ENCODE measurements around the gene CDC37. TPM values are rescaled to one million over a fixed set of nuclear protein-coding genes. Genes with fewer than 3 reads are reported as not detected.

The CDC37 gene
- total RNA-seq, 2 donors from 2014 or later, result 148 to 172 TPM

GRCh38 chr19:10362259-10362658 lies 41.1 kb downstream of the CDC37 start:
- H3K36me3 Mint-ChIP-seq (ENCODE audit: low read depth), result peaks cover 46% of the 10 kb centered on the region
- H3K4me1 ChIP-seq (ENCODE audit: control insufficient read depth, insufficient read depth, low read length), result no peaks in the 10 kb centered on the region
- H3K4me3 Mint-ChIP-seq, result no peak overlapping the region
- no peak overlapping the region for H3K27ac ChIP-seq (ENCODE audit: low read depth, low read length)
- no peaks in the 10 kb centered on the region for H3K9me3 Mint-ChIP-seq
- no peak for DNase-seq
- no peaks in the 10 kb centered on the region for H3K27me3 ChIP-seq (ENCODE audit: control insufficient read depth, insufficient read depth, low read length, poor library complexity, severe bottlenecking)
- peaks cover 22% of the 10 kb centered on the region for H3K36me3 ChIP-seq (ENCODE audit: control insufficient read depth, insufficient read depth, low read length)
- H3K4me1 Mint-ChIP-seq, result no peaks in the 10 kb centered on the region
- no peak overlapping the region for H3K4me3 ChIP-seq (ENCODE audit: low read length)
- no peaks in the 10 kb centered on the region for H3K27me3 Mint-ChIP-seq (ENCODE audit: insufficient read depth)
- no peaks in the 10 kb centered on the region for H3K9me3 ChIP-seq (ENCODE audit: control insufficient read depth, low read length)
- TF ChIP-seq CTCF (conservative IDR thresholded peaks at IDR 0.05), result no peak
- 93 to 96% methylated on average over 10 to 18 of the region's 18 CpGs for WGBS, 2 experiments (ENCODE audit: insufficient coverage in 1 of 2, insufficient read length in 1 of 2)
- H3K9ac ChIP-seq (ENCODE audit: extremely low read depth, low read length, poor library complexity, severe bottlenecking), result no peak overlapping the region
- no peak overlapping the region for H3K27ac Mint-ChIP-seq

- no peaks in the 10 kb centered on the region for H3K4me1 Mint-ChIP-seq
- Histone ChIP-seq H3K27me3 (ENCODE audit: control insufficient read depth, insufficient read depth, low read length, poor library complexity, severe bottlenecking) (no peaks in the 10 kb centered on the region), H3K9ac (ENCODE audit: extremely low read depth, low read length, poor library complexity, severe bottlenecking) (no peak overlapping the region), H3K36me3 (ENCODE audit: control insufficient read depth, insufficient read depth, low read length) (peaks cover 22% of the 10 kb centered on the region), H3K4me1 (ENCODE audit: control insufficient read depth, insufficient read depth, low read length) (no peaks in the 10 kb centered on the region), H3K4me3 (ENCODE audit: low read length) (no peak overlapping the region), H3K27ac (ENCODE audit: low read depth, low read length) (no peak overlapping the region), H3K9me3 (ENCODE audit: control insufficient read depth, low read length) (no peaks in the 10 kb centered on the region)
- no peak for TF ChIP-seq CTCF (conservative IDR thresholded peaks at IDR 0.05)
- H3K27ac Mint-ChIP-seq, result no peak overlapping the region
- WGBS, 2 experiments (ENCODE audit: insufficient coverage in 1 of 2, insufficient read length in 1 of 2), result 87 to 96% methylated on average over 9 to 16 of the region's 16 CpGs
- H3K27me3 Mint-ChIP-seq (ENCODE audit: insufficient read depth), result no peaks in the 10 kb centered on the region
- no peaks in the 10 kb centered on the region for H3K9me3 Mint-ChIP-seq
- peak; percentile 53 for DNase-seq
- H3K4me3 Mint-ChIP-seq, result no peak overlapping the region
- peaks cover 42% of the 10 kb centered on the region for H3K36me3 Mint-ChIP-seq (ENCODE audit: low read depth)
These were observed 41.8 kb downstream of the CDC37 start for GRCh38 chr19:10361569-10362011.

GRCh38 chr19:10356431-10356830 lies 46.9 kb downstream of the CDC37 start:
- no peak for TF ChIP-seq CTCF (conservative IDR thresholded peaks at IDR 0.05)
- H3K36me3 ChIP-seq (ENCODE audit: control insufficient read depth, insufficient read depth, low read length), result peaks cover 7% of the 10 kb centered on the region
- 94 to 100% methylated on average over 10 to 12 of the region's 12 CpGs for WGBS, 2 experiments (ENCODE audit: insufficient coverage in 1 of 2, insufficient read length in 1 of 2)
- no peaks in the 10 kb centered on the region for H3K4me1 ChIP-seq (ENCODE audit: control insufficient read depth, insufficient read depth, low read length)
- no peak overlapping the region for H3K27ac ChIP-seq (ENCODE audit: low read depth, low read length)
- Mint-ChIP-seq H3K27me3 (ENCODE audit: insufficient read depth) (no peaks in the 10 kb centered on the region), H3K27ac (no peak overlapping the region), H3K36me3 (ENCODE audit: low read depth) (peaks cover 29% of the 10 kb centered on the region), H3K9me3 (no peaks in the 10 kb centered on the region), H3K4me1 (peaks cover 10% of the 10 kb centered on the region), H3K4me3 (no peak overlapping the region)
- H3K9ac ChIP-seq (ENCODE audit: extremely low read depth, low read length, poor library complexity, severe bottlenecking), result no peak overlapping the region
- H3K4me3 ChIP-seq (ENCODE audit: low read length), result no peak overlapping the region
- H3K27me3 ChIP-seq (ENCODE audit: control insufficient read depth, insufficient read depth, low read length, poor library complexity, severe bottlenecking), result no peaks in the 10 kb centered on the region
- DNase-seq, result no peak
- H3K9me3 ChIP-seq (ENCODE audit: control insufficient read depth, low read length), result no peaks in the 10 kb centered on the region
